Fibroblast of villous mesenchyme (primary cell): ENCODE measurements around the gene CDH23. TPM values are rescaled to one million over a fixed set of nuclear protein-coding genes. Genes with fewer than 3 reads are reported as not detected.

Experiments
- DNase-seq: peaks from one replicate; pipeline ENCODE4 v3.0.0-alpha.2; 2010; ENCODE audit warnings: low read depth
- H3K4me3 ChIP-seq: 2 replicates; pipeline ENCODE4 v1.5.1; 2011; ENCODE audit warnings: low read depth, mild to moderate bottlenecking, low read length
- total RNA-seq: library from RNA; depleted of rRNA; stranded (reverse); fragments of >200 nt; gene quantifications from 2 replicates; pipeline ENCODE4 v1.2.3, GENCODE V29; 2012
- TF ChIP-seq, protein P1 (sequence below): IDR thresholded peaks from 2 replicates; pipeline ENCODE4 v1.5.1; 2012; ENCODE audit warnings: low read depth, mild to moderate bottlenecking, low read length; ENCODE audit not compliant: insufficient read depth

CDH23 gene
- total RNA-seq, 1 donor, result under 0.01 TPM

GRCh38 chr10:71815515-71816130 lies 418.9 kb downstream of the CDH23 start:
- DNase-seq, result no peak
- no peak overlapping the region for H3K4me3 ChIP-seq
- TF ChIP-seq, protein P1, sequence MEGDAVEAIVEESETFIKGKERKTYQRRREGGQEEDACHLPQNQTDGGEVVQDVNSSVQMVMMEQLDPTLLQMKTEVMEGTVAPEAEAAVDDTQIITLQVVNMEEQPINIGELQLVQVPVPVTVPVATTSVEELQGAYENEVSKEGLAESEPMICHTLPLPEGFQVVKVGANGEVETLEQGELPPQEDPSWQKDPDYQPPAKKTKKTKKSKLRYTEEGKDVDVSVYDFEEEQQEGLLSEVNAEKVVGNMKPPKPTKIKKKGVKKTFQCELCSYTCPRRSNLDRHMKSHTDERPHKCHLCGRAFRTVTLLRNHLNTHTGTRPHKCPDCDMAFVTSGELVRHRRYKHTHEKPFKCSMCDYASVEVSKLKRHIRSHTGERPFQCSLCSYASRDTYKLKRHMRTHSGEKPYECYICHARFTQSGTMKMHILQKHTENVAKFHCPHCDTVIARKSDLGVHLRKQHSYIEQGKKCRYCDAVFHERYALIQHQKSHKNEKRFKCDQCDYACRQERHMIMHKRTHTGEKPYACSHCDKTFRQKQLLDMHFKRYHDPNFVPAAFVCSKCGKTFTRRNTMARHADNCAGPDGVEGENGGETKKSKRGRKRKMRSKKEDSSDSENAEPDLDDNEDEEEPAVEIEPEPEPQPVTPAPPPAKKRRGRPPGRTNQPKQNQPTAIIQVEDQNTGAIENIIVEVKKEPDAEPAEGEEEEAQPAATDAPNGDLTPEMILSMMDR, result no peak

- TF ChIP-seq, protein P1, result no peak
- no peak overlapping the region for H3K4me3 ChIP-seq
- no peak for DNase-seq
These were observed 419.7 kb downstream of the CDH23 start for GRCh38 chr10:71816421-71816851.

DNA sequence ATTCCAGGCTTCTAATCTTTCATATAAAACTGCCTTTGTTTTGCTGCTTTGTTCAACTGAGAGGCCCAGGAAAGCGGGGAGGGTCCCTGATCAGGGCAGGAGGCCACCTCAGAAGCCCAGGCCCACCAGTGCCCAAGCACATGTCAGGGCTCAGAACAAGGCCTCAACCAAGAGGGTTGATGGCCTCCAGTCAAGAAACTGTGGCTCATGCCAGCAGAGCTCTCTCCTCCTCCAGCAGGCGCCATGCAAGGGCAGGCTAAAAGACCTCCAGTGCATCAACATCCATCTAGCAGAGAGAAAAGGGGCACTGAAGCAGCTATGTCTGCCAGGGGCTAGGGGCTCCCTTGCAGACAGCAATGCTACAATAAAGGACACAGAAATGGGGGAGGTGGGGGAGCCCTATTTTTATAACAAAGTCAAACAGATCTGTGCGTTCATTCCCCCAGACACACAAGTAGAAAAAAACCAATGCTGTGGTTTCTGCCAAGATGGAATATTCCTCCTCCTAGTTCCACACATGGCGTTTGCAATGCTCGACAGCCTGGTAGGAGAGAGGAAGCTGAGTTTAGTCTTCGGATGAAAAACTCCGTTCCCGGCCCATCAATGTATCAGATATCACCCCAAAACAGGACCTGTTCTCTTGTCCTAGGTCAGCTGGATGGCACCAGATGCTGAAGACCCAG lies 420.4 kb downstream of the CDH23 start:
- H3K4me3 ChIP-seq, result no peak overlapping the region
- TF ChIP-seq, protein P1, result no peak
- no peak for DNase-seq

- H3K4me3 ChIP-seq, result no peak overlapping the region
- TF ChIP-seq, protein P1, result no peak
- no peak for DNase-seq
These were observed 421.3 kb downstream of the CDH23 start for GRCh38 chr10:71817831-71818655.

DNA sequence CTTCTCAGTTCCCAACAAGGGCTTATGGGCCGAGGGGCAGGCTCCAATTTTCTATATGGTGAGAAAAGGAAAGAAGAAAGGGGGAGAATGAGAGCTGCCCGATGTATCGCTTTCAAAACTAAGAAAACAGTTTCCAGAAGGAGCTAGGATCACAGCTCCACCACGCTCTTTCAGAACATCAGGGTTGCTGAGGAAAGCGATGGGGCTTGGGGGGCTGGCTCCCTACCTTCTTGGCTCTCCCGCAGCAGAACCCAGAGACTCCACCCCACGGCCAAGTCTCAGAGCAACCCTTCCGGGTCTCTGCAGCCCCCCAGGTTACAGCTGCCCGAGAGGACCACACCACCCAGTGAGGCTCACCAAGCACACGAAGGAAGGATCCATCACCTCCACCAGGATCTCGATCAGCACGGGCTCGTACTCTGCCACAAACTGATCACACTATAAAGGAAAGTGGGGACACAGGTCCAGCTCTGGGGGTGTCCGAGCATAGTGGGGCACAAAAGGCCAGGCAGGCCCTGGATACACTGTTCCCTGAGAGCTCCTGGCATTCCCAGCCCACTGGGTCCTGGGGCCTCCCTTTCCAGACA lies 422.0 kb downstream of the CDH23 start:
- TF ChIP-seq, protein P1, result no peak
- DNase-seq, result no peak
- no peak overlapping the region for H3K4me3 ChIP-seq

- TF ChIP-seq, protein P1, result no peak
- no peak overlapping the region for H3K4me3 ChIP-seq
- DNase-seq, result no peak
These were observed 422.7 kb downstream of the CDH23 start for GRCh38 chr10:71819441-71819861.
